ENCODE measurements around the gene CASKIN2. TPM values are rescaled to one million over a fixed set of nuclear protein-coding genes. Genes with fewer than 3 reads are reported as not detected.

CASKIN2 gene
- total RNA-seq, 2 experiments from 2014 or later = 1.0 to 1.1 TPM

GRCh38 chr17:75476271-75476671, 39.1 kb downstream of the CASKIN2 start:
- Mint-ChIP-seq H3K9me3 (no peaks in the 10 kb centered on the region), H3K4me1 (ENCODE audit: low read depth) (no peaks in the 10 kb centered on the region), H3K27ac (no peak overlapping the region), H3K4me3 (no peak overlapping the region), H3K27me3 (ENCODE audit: low read depth) (no peaks in the 10 kb centered on the region), H3K36me3 (ENCODE audit: low read depth) (peaks cover 6% of the 10 kb centered on the region)
- intact Hi-C loops (cut with micrococcal nuclease) = no loop called here
- DNase-seq = no peak
- CTCF ChIA-PET = interaction anchor here (0.6 to 0.9 kb wide), 2 partner anchors 27 to 29 kb away, joined by 3 to 4 read pairs; no protein-coding TSS in a partner anchor

- no peak overlapping the region for H3K27ac Mint-ChIP-seq
- DNase-seq = no peak
- no peaks in the 10 kb centered on the region for H3K9me3 Mint-ChIP-seq
- no peaks in the 10 kb centered on the region for H3K27me3 Mint-ChIP-seq (ENCODE audit: low read depth)
- no peak overlapping the region for H3K4me3 Mint-ChIP-seq
- intact Hi-C loops (cut with micrococcal nuclease) = no loop called here
- peaks cover 6% of the 10 kb centered on the region for H3K36me3 Mint-ChIP-seq (ENCODE audit: low read depth)
- CTCF ChIA-PET = interaction anchor here (0.6 to 0.9 kb wide), 2 partner anchors 28 to 29 kb away, joined by 3 to 4 read pairs; no protein-coding TSS in a partner anchor
- no peaks in the 10 kb centered on the region for H3K4me1 Mint-ChIP-seq (ENCODE audit: low read depth)
Measured at GRCh38 chr17:75475851-75476250, 39.5 kb downstream of the CASKIN2 start.

- intact Hi-C loops (cut with micrococcal nuclease) = no loop called here
- CTCF ChIA-PET = interaction anchor here (0.9 kb wide), 1 partner anchor 28 kb away, joined by 4 read pairs; no protein-coding TSS in a partner anchor
- peaks cover 6% of the 10 kb centered on the region for H3K36me3 Mint-ChIP-seq (ENCODE audit: low read depth)
- no peak for DNase-seq
- no peaks in the 10 kb centered on the region for H3K4me1 Mint-ChIP-seq (ENCODE audit: low read depth)
- H3K9me3 Mint-ChIP-seq = no peaks in the 10 kb centered on the region
- H3K27me3 Mint-ChIP-seq (ENCODE audit: low read depth) = no peaks in the 10 kb centered on the region
- no peak overlapping the region for H3K27ac Mint-ChIP-seq
- H3K4me3 Mint-ChIP-seq = no peak overlapping the region
Measured at GRCh38 chr17:75475144-75475835, 40.0 kb downstream of the CASKIN2 start.

- H3K27ac Mint-ChIP-seq = no peak overlapping the region
- H3K4me1 Mint-ChIP-seq (ENCODE audit: low read depth) = no peaks in the 10 kb centered on the region
- intact Hi-C loops (cut with micrococcal nuclease) = no loop called here
- H3K27me3 Mint-ChIP-seq (ENCODE audit: low read depth) = no peaks in the 10 kb centered on the region
- CTCF ChIA-PET = no interaction called here
- H3K4me3 Mint-ChIP-seq = no peak overlapping the region
- no peak for DNase-seq
- H3K36me3 Mint-ChIP-seq (ENCODE audit: low read depth) = peaks cover 6% of the 10 kb centered on the region
- H3K9me3 Mint-ChIP-seq = no peaks in the 10 kb centered on the region
Measured at GRCh38 chr17:75474736-75475135, 40.6 kb downstream of the CASKIN2 start.

- H3K36me3 Mint-ChIP-seq (ENCODE audit: low read depth) = peaks cover 6% of the 10 kb centered on the region
- H3K27me3 Mint-ChIP-seq (ENCODE audit: low read depth) = no peaks in the 10 kb centered on the region
- CTCF ChIA-PET = interaction anchor here (1.0 kb wide), 1 partner anchor 128 kb away, joined by 3 read pairs; no protein-coding TSS in a partner anchor
- intact Hi-C loops (cut with micrococcal nuclease) = no loop called here
- H3K4me1 Mint-ChIP-seq (ENCODE audit: low read depth) = no peaks in the 10 kb centered on the region
- DNase-seq = no peak
- no peak overlapping the region for H3K27ac Mint-ChIP-seq
- H3K4me3 Mint-ChIP-seq = no peak overlapping the region
- H3K9me3 Mint-ChIP-seq = no peaks in the 10 kb centered on the region
Measured at GRCh38 chr17:75473246-75473645, 42.1 kb downstream of the CASKIN2 start.

GRCh38 chr17:75472119-75472518, 43.2 kb downstream of the CASKIN2 start:
- Mint-ChIP-seq H3K36me3 (ENCODE audit: low read depth) (peaks cover 6% of the 10 kb centered on the region), H3K9me3 (no peaks in the 10 kb centered on the region), H3K4me3 (no peak overlapping the region), H3K27ac (no peak overlapping the region), H3K4me1 (ENCODE audit: low read depth) (peaks cover 2% of the 10 kb centered on the region), H3K27me3 (ENCODE audit: low read depth) (no peaks in the 10 kb centered on the region)
- DNase-seq = no peak
- intact Hi-C loops (cut with micrococcal nuclease) = no loop called here
- CTCF ChIA-PET = interaction anchor here (1.6 kb wide), 1 partner anchor 60 kb away, joined by 3 read pairs; no protein-coding TSS in a partner anchor

GRCh38 chr17:75471207-75471606, 44.1 kb downstream of the CASKIN2 start:
- Mint-ChIP-seq H3K4me1 (ENCODE audit: low read depth) (peaks cover 2% of the 10 kb centered on the region), H3K27me3 (ENCODE audit: low read depth) (no peaks in the 10 kb centered on the region), H3K9me3 (no peaks in the 10 kb centered on the region), H3K27ac (no peak overlapping the region), H3K4me3 (no peak overlapping the region), H3K36me3 (ENCODE audit: low read depth) (peaks cover 2% of the 10 kb centered on the region)
- intact Hi-C loops (cut with micrococcal nuclease) = no loop called here
- CTCF ChIA-PET = interaction anchor here (1.6 kb wide), 1 partner anchor 59 kb away, joined by 3 read pairs; no protein-coding TSS in a partner anchor
- no peak for DNase-seq

- CTCF ChIA-PET = no interaction called here
- peaks cover 4% of the 10 kb centered on the region for H3K4me1 Mint-ChIP-seq (ENCODE audit: low read depth)
- no peak overlapping the region for H3K27ac Mint-ChIP-seq
- H3K9me3 Mint-ChIP-seq = no peaks in the 10 kb centered on the region
- H3K36me3 Mint-ChIP-seq (ENCODE audit: low read depth) = peaks cover 2% of the 10 kb centered on the region
- intact Hi-C loops (cut with micrococcal nuclease) = no loop called here
- no peak for DNase-seq
- no peak overlapping the region for H3K4me3 Mint-ChIP-seq
- H3K27me3 Mint-ChIP-seq (ENCODE audit: low read depth) = no peaks in the 10 kb centered on the region
Measured at GRCh38 chr17:75468779-75469373, 46.5 kb downstream of the CASKIN2 start.

- Mint-ChIP-seq H3K4me3 (no peak overlapping the region), H3K9me3 (no peaks in the 10 kb centered on the region), H3K27me3 (ENCODE audit: low read depth) (no peaks in the 10 kb centered on the region), H3K27ac (no peak overlapping the region), H3K36me3 (ENCODE audit: low read depth) (peaks cover 2% of the 10 kb centered on the region), H3K4me1 (ENCODE audit: low read depth) (peaks cover 5% of the 10 kb centered on the region)
- DNase-seq = no peak
- intact Hi-C loops (cut with micrococcal nuclease) = no loop called here
- CTCF ChIA-PET = no interaction called here
Measured at GRCh38 chr17:75468291-75468754, 47.0 kb downstream of the CASKIN2 start.

- no peaks in the 10 kb centered on the region for H3K9me3 Mint-ChIP-seq
- H3K4me3 Mint-ChIP-seq = no peak overlapping the region
- H3K27me3 Mint-ChIP-seq (ENCODE audit: low read depth) = no peaks in the 10 kb centered on the region
- peaks cover 10% of the 10 kb centered on the region for H3K4me1 Mint-ChIP-seq (ENCODE audit: low read depth)
- no peaks in the 10 kb centered on the region for H3K36me3 Mint-ChIP-seq (ENCODE audit: low read depth)
- no peak overlapping the region for H3K27ac Mint-ChIP-seq
- intact Hi-C loops (cut with micrococcal nuclease) = no loop called here
- DNase-seq = no peak
- CTCF ChIA-PET = interaction anchor here (0.6 kb wide), 1 partner anchor 202 kb away, joined by 4 read pairs; no protein-coding TSS in a partner anchor
Measured at GRCh38 chr17:75465039-75465438, 50.3 kb downstream of the CASKIN2 start.

- DNase-seq = no peak
- Mint-ChIP-seq H3K27ac (no peak overlapping the region), H3K27me3 (ENCODE audit: low read depth) (no peaks in the 10 kb centered on the region), H3K4me1 (ENCODE audit: low read depth) (peaks cover 14% of the 10 kb centered on the region), H3K36me3 (ENCODE audit: low read depth) (no peaks in the 10 kb centered on the region), H3K4me3 (no peak overlapping the region), H3K9me3 (no peaks in the 10 kb centered on the region)
- CTCF ChIA-PET = interaction anchor here (0.6 to 1.0 kb wide), 2 partner anchors 47 to 51 kb away, joined by 3 to 4 read pairs; no protein-coding TSS in a partner anchor
- intact Hi-C loops (cut with micrococcal nuclease) = no loop called here
Measured at GRCh38 chr17:75463603-75464002, 51.7 kb downstream of the CASKIN2 start.

GRCh38 chr17:75460295-75460694, 55.0 kb downstream of the CASKIN2 start:
- no peak overlapping the region for H3K27ac Mint-ChIP-seq
- no peak overlapping the region for H3K4me3 Mint-ChIP-seq
- H3K9me3 Mint-ChIP-seq = no peaks in the 10 kb centered on the region
- H3K4me1 Mint-ChIP-seq (ENCODE audit: low read depth) = peaks cover 18% of the 10 kb centered on the region
- no peaks in the 10 kb centered on the region for H3K27me3 Mint-ChIP-seq (ENCODE audit: low read depth)
- CTCF ChIA-PET = no interaction called here
- DNase-seq = no peak
- intact Hi-C loops (cut with micrococcal nuclease) = no loop called here
- no peaks in the 10 kb centered on the region for H3K36me3 Mint-ChIP-seq (ENCODE audit: low read depth)
